GM12892 (cell line): ENCODE results near the gene SLC15A1.

Experiments used
- POLR2A ChIP-seq: IDR thresholded peaks from 2 replicates; pipeline ENCODE4 v1.6.1; 2011; ENCODE audit warnings: low read depth, low read length, control low read depth
- POLR2AphosphoS5 ChIP-seq: IDR thresholded peaks from 2 replicates; pipeline ENCODE4 v1.6.1; 2011; ENCODE audit warnings: low read depth, low read length, control low read depth

DNA sequence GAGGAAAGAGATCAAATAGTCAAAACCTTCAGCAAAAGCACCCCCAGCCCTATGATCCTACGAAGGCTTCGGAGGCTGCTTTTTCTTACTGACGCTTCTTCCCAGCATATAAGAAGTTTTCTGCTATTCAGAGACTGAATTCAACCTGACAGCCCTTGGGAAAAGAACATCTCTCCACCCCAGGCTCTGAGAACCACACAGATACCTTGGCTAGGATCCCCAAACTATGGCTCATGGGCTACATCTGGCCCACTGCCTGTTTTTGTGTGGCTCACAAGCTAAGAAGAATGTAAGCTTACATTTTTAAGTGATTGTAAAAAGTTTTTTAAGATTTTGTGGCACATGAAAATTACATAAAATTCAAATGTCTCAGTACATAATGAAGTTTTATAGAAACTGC, 3.0 kb downstream of the SLC15A1 start:
- TF ChIP-seq POLR2AphosphoS5 (no peak), POLR2A (no peak)
